ENCODE results near the gene TMTC2. TPM values are rescaled to one million over a fixed set of nuclear protein-coding genes. Genes with fewer than 3 reads are reported as not detected.
A peak's percentile ranks its signal among the peaks of the same experiment; 100 is the strongest.
"Not testable (repeated sequence)": the region's sequence is repeated elsewhere in the genome, so short reads cannot be mapped to it uniquely, and the experiment has no call there.

TMTC2 gene
- total RNA-seq, 1 experiment from 2014 or later = 10.8 TPM

DNA sequence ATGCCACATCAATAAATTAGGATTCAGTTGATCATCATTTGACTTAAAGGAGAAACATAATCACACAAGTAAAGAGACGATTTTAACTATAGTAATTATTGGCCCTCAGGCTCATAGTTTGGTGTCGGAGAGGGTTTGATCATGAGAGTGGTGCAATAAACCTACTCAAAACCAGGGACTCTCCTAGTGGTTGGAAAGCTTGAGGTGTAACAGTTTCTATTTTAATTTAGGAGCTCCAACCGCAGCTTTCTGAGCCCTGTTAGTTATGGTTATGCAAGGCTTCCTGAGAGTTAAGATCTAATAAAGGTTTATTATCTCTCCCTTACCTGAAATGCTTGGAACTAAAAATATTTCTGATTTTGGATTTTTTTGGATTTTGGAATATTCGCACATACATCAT, 36.4 kb downstream of the TMTC2 start:
- DNase-seq (ENCODE audit: extremely low read depth, low read depth) = no peak

- DNase-seq (ENCODE audit: extremely low read depth, low read depth) = no peak
Measured at GRCh38 chr12:82723891-82724290, 37.2 kb downstream of the TMTC2 start.

DNA sequence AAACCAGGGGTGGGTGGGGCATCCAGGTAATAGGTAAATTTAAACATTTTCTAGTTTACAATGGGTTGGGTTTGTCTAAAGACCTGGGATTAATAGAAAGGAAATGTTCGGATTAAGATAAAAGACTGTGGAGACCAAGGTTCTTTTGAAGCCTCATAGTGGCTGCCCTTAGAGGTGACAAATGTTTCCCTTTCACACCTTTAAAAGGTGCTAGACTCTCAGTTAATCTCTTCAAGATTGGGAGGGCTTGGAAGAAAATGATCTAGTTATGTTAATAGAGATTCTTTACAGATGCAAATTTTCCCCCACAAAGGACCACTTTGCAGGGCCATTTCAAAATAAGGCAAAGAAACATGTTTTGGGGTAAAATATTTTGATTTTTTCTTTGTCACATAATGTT, 39.0 kb downstream of the TMTC2 start:
- DNase-seq (ENCODE audit: extremely low read depth, low read depth) = no peak

GRCh38 chr12:82727886-82728285, 41.2 kb downstream of the TMTC2 start:
- DNase-seq (ENCODE audit: extremely low read depth, low read depth) = no peak

DNA sequence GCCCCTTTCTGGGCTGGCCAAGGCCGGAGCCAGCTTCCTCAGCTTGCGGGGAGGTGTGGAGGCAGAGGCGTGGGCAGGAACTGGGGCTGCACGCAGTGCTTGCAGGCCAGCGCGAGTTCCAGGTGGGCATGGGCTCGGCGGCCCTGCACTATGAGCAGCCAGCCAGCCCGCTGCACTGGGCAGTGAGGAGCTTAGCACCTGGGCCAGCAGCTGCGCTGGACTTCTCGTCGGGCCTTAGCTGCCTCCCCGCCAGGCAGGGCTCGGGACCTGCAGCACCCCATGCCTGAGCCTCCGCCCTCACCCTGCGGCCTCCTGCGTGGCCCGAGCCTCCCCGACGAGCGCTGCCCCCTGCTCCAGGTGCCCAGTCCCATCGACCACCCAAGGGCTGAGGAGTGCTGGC, 42.0 kb downstream of the TMTC2 start:
- no peak for DNase-seq (ENCODE audit: extremely low read depth, low read depth)

GRCh38 chr12:82730953-82731459, 44.3 kb downstream of the TMTC2 start:
- no peak for DNase-seq (ENCODE audit: extremely low read depth, low read depth)

DNA sequence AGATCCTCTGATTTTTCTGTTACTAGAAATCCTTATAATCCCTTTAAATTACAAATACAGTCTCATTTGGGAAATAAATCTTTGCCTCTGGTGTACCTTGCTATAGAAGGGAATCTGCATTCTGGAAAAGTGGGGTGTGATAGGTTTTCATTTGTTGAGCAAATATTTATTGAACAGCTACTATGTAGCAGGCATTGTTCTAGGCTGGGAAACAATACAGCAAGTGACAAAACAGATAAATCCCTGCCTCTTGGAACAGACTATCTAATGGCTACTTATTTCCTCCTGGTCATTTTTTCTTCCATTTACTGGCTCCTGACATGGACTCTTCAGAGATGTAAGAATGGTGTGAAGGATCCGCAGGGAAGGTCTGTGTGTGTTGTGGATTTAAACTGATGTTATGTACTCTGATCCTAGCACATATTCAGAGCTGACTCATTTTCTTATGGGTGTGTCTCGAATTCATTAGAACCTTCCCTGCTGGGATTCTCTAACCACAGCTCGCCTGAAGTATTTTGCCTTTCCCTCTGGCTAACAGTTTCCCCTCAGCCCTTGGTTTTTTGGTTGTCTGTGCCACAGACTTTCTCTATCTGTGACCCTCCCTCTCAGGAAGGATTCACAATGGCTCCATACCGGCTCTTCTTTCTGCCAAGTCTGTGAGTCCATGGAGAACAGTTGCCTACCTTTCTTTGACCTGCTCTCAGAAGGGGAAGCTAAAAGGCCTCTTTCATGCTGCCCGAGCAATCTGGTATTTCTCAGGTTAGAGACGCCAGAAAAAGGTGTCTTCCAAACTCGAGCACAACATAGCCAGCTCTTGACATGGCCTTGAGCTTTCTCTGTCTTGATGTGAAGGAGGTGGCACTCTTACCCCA, 53.7 kb downstream of the TMTC2 start:
- peak; percentile 72 for DNase-seq (ENCODE audit: extremely low read depth, low read depth)

DNA sequence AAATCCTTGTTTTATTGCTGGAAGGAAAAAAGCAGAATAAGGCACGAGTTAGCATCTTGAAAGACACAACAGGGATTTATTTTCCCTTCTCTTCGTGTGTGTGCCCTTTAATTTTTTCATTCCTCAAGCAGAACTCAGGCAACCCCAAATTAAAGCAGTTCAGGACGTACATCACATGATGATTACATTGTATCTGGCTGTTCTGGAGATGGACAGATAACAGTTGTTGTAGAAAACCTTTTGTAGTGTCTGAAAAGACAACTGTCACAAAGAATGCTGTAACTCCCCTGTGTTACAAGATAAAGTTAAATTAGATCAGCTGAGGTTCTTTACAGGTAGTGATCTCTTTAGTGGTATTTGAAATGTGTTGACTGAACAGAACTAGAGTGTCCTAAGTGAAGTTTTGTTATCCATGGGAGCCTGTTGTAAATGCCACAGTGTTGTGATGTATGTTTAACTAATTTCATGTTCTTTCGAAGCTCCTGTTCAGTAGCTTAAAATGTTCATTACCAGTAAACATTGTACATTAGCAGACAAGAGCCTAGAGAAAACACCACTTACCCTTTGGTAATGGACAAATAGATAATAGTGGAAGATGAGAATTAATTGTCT, 58.5 kb downstream of the TMTC2 start:
- no peak for DNase-seq (ENCODE audit: extremely low read depth, low read depth)

DNA sequence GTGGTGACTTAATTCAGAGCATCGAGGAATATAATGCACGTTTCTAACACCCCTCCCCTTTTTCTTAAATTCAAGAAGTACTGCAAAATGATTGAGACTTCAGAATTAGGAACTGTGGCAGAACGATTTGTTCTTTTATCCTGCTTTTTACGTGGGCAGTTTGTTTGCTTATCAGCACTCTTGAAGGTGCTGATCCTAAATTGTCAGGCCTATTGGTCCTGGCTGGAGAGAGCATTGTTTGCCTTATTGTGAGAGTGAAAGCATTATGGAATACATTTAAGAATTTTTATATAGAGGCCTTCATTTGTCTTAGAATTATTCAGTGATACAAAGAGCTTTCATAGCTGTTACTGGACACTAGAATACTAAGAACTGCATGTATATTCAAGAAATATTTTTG, 59.1 kb downstream of the TMTC2 start:
- no peak for DNase-seq (ENCODE audit: extremely low read depth, low read depth)

DNA sequence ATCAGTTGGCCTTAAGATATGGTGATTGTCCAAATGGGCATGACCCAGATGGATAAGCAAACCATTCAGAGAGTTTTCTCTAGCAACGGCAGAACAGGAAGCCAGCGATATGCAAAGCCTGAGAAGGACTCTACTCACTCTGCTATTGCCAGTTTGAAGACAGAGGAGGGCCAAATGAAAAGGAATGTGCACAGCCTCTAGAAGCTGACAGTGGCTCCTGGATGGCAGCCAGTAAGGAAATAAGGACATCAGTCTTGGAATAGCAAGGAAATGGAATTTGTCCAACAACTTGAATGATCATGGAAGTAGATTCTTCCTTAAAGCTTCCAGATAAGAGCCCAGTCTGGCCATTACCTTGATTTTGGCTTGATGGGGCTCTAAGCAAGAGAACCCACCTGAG, 60.0 kb downstream of the TMTC2 start:
- DNase-seq (ENCODE audit: extremely low read depth, low read depth) = no peak

DNA sequence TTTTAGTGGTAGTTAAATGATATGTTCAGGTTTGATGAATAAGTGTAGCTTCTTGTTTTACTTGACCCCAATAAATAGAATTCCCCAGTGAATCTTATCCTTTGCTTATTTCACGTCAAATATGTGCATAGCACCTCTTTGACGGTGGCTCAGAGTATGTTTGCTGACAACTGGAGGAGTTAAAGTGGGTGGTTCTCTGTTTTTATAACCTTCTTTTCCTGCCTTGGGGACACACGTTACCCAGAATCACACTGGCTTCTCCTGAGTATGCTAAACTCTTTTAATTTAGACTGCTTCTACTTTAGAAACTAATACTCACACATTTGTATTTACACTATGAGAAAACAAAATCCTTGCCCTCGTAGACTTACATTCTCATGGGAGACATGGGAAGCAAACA, 62.3 kb downstream of the TMTC2 start:
- DNase-seq (ENCODE audit: extremely low read depth, low read depth) = peak; percentile 51

DNA sequence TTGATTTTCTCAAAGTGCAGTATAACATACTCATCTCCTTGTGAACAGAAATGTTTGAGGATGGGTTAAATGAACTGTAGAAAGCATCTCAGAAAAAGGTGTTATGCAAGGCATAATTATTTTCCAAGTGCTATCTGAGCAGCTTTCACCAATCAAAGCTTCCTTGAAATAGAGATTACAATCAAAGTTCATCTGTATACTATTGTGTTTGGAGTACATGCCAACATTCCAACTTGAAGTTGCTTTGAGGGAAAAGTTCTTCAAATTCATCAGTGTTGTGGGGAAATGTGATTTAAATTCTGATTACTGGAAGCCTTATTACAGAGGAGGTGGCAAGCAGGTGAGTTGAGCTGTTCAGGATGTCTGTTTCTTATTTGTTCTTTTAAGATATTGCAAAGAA, 68.2 kb downstream of the TMTC2 start:
- no peak for DNase-seq (ENCODE audit: extremely low read depth, low read depth)

- DNase-seq (ENCODE audit: extremely low read depth, low read depth) = no peak
Measured at GRCh38 chr12:82756303-82756702, 69.6 kb downstream of the TMTC2 start.

- DNase-seq (ENCODE audit: extremely low read depth, low read depth) = no peak
Measured at GRCh38 chr12:82757059-82757458, 70.4 kb downstream of the TMTC2 start.

DNA sequence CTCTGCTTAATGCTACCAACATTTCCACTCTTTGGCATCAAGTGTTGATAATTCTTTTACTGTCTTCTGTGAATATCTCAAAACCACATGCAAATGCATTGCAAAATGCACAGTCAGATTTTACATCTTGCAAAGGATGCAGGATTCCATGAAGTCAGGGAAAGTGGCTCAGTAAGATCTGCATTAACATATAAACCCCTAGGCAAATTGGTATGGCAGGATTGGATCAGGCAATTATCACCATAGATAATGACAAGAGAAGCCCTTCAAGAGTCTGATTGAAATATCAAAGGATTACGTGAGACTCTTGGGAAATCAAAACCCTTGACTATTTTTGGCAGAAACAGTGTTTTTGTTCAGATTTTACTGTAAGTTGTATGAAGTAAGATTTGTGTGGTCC, 71.0 kb downstream of the TMTC2 start:
- DNase-seq (ENCODE audit: extremely low read depth, low read depth) = no peak

GRCh38 chr12:82758749-82759330, 72.1 kb downstream of the TMTC2 start:
- DNase-seq (ENCODE audit: extremely low read depth, low read depth) = no peak

- no peak for DNase-seq (ENCODE audit: extremely low read depth, low read depth)
Measured at GRCh38 chr12:82760423-82760822, 73.7 kb downstream of the TMTC2 start.

- not testable (repeated sequence) for DNase-seq (ENCODE audit: extremely low read depth, low read depth)
Measured at GRCh38 chr12:82765206-82765605, 78.5 kb downstream of the TMTC2 start.

- DNase-seq (ENCODE audit: extremely low read depth, low read depth) = no peak
Measured at GRCh38 chr12:82765971-82766705, 79.4 kb downstream of the TMTC2 start.

DNA sequence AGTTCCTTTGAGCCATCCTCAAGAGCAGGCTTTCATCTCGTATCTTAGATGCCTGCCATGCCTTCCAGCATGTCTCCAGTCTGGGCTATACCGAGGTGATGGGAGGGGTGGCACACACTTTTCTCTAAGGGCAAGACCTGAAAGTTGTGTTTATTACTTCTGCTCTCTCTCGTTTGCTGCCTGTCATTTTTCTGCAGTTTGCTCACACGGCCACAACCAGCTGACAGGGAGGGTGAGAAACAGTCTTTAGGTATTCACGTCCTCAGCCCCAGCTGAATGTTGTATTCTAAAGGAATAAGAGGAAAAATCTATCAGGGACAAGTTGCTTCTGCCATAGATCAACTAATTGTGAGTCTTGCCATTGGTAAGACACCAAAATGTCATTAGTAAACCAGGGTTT, 88.0 kb downstream of the TMTC2 start:
- DNase-seq (ENCODE audit: extremely low read depth, low read depth) = no peak

GRCh38 chr12:82780517-82780916, 93.8 kb downstream of the TMTC2 start:
- DNase-seq (ENCODE audit: extremely low read depth, low read depth) = no peak

Data from NCI-H460 (cell line).